Glomerular endothelial cell (primary cell): ENCODE measurements around the gene ABHD16B. TPM values are rescaled to one million over a fixed set of nuclear protein-coding genes. Genes with fewer than 3 reads are reported as not detected.
A peak's percentile ranks its signal among the peaks of the same experiment; 100 is the strongest.
"Not testable (repeated sequence)": the region's sequence is repeated elsewhere in the genome, so short reads cannot be mapped to it uniquely, and the experiment has no call there.

ENCODE experiments used
- DNase-seq: peaks from one replicate; pipeline ENCODE4 v3.0.0-alpha.2; 2011; ENCODE audit warnings: low read depth, low spot score; ENCODE audit errors: extremely low read depth
- total RNA-seq: library from RNA; depleted of rRNA; stranded (reverse); fragments of >200 nt; gene quantifications from 2 replicates; pipeline ENCODE4 v1.2.3, GENCODE V29; 2015

ABHD16B gene
- total RNA-seq, 1 donor from 2014 or later = not detected

DNA sequence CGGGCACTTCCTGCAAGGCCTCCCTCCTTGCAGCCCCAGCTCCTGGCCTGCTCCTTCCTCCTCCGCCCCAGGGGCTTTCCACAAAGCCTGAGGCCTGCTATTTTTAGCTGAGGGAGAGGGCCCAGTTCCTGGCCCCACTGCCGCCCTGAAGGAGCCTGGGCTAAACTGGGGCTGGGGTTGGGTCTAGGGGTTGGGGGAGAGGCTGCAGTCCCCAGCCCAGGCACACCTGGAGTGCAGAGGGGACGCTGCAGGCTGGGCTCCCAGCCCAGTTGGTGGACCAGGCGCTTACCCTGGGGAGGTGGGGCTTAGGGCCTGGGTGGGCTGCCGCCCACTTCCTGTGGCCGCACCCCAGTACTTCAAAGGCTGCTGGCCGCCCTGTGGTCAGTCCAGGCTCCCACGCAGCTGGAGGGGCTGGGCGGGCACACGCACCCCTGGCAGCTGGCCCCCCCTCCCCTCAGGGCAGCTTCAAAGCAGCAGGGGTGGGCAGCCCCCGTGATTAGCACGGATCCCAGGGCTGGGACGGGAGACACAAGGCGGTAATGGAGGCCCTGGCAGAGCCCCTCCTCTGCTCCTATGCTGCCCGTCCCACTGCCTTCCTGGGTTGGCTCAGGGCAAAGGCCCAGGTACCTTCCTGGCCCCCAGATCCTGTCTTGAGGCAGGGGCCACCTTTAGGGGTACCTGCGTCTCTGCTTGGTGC is 7.1 kb upstream of the ABHD16B start:
- no peak for DNase-seq

DNA sequence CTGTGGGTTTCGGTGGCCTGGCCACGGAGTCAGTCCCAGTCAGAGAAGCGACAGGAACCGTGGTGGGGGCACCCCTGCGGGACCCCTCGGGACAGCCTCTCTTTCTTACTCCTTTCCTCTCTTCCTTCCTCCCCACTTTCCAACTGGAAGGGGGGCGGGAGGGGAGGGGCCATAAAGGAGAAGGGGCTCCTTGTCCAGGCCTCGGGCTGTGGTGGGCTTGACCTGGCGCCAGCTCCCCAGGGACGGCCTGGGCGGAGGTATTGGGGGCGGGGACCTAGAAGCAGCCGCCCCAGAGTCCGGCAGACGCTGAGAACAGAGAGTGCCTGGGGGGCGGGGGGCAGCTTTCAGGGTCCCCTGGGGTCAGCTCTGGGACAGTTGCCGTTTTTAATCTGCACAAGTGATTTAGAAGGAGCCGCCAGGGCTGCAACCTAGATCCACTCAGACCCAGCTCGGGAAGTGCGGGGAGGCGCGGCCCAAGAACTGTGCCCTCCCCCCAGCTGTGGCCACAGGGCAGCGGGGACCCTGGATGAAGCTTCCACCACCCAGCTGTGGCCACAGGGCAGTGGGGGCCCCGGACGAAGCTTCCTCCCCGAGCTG is 6.4 kb upstream of the ABHD16B start:
- DNase-seq = no peak

DNA sequence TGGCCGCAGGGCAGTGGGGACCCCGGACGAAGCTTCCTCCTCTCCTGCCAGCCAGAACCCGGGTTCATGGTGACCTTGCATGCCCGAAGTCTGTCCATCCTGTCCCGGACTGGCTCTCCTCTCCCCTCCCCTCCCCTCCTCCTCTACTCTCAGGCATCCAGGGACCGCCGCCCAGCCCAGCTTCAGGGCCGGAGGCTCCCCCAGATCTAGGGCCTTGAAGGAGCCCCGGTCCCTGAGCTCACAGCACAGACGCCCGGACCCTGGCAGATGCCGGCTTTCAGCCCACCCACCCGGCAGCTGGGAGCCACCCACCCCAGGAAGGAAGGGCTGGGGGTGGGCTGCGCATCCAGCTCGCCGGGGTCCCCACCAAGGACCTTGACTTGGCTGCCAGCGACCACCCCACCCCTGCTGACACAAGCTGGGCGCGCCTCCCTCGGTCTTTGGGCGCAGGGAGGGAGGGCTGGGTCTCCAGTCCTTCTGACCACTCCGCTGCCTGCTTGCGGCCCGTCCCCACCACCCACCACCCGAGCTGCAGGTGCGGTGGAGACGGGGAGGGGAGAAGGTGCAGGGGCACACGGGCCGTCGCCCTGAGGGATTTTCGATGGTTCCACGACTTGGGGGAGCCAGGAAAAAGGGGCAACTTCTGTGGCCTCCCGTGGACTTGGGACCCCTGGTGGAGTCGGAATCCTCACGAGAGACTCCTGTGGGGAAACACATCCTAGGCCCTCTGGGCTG is 5.8 kb upstream of the ABHD16B start:
- no peak for DNase-seq

DNA sequence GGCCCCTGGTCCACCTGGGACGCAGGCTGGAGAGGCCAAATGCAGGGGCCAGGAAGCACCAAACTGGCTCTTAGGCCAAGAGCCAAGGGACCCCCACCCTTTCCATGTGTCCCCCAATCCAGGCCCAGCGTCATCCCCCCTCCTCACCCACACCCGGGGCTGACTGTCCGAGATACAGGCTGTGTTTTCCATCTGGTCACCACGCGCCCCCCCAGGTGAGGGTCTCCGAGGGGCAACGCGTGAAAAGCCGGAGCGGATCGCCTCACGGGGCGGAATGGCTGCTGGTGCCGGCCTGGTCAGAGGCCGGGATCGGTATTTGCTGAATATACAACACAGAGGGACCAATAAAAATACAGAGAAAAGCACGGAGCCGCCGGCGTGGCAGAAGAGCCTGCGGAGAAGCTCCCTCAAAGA is 5.2 kb upstream of the ABHD16B start:
- DNase-seq = no peak

DNA sequence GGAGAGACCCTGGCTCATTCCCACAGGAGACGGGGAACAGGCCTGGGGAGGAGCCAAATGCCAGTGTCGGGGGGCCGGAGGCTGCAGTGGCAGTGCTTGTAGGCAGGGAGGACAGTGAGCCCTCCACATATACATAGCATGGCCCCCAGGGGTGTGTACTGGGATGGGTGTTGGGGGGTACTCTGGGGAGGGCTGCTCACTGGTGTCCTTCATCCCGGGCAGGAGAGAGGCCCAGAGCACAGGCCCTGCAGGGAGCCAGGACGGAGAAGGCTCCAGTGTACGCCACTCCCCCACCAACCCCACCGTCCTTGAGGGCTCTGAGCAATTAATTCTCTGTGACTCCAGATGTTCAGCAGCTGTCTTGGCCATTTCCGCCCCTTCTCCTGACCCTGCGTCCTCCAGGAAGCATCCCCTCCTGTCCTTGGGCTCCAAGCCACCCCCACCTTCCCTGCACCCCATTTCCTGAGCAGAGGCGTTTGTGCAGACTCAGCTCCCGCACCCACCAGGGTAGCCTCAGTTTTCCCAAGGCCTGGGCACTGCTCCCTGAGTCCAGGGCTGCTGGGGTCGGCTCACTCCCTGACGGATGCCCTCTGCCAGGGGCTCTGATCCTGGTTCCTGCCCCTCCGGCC is 3.4 kb upstream of the ABHD16B start:
- no peak for DNase-seq

DNA sequence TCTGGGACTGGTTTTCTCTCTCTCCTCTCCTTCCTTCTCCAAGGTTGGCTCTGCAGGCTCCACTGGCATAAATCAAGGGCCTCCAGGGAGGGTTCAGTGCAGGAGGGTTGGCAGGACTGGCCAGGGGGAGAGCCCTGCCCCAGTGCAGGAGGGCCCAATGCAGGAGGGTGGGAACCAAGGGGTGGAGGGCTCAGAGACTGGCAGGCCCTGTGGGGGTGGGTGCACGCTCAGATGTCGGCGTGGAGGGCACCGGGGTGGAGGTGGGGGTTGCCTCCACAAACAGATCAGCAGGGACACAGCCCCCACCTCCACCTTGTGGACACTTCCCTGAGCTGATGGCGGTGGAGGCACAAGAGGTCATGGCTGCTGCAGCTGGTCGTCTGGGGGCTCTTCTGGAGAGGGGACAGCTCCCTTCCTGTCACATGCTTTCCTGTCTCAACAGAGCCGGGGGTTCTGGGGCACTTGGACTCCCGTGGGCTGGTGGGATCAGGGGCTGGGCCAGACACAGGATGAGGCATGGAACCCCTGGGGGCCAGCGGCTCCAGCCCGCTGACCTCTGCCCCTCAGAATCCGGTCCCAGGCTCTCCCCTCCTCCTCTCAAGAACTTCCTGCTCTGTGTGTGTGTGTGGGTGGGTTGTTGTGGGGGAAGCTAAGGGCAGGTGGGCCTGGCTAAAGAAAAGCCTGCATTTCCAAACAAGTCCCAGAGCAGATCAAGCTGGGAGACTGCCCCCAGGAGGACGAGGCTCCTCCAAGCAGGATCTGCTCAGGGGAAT is 2.7 kb upstream of the ABHD16B start:
- no peak for DNase-seq

DNA sequence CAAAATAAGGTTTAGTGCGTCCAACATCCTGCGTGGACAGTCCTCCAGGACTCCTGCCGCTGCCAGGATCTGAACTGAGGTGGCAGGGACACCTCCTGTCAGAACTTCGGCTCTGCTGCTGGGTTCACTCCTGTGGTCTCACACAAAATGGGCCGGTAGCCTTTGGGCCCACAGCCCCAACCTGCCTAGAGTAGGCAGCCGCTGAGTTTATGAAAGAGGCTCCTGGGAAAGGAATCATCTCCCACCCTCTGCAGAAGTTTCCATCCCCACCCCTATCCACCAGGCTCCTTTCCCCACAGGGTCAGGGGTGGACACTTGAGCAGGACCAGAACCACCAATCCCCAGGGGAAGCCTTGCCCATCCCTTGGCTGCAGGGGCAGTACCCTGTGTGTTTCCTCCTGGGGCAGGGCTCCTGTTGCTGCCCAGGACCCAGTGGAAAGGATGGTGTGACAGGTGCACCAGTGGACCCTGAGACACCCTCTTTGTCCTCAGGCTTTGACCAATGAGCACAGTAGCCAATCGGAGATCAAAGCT is 2.1 kb upstream of the ABHD16B start:
- DNase-seq = no peak

DNA sequence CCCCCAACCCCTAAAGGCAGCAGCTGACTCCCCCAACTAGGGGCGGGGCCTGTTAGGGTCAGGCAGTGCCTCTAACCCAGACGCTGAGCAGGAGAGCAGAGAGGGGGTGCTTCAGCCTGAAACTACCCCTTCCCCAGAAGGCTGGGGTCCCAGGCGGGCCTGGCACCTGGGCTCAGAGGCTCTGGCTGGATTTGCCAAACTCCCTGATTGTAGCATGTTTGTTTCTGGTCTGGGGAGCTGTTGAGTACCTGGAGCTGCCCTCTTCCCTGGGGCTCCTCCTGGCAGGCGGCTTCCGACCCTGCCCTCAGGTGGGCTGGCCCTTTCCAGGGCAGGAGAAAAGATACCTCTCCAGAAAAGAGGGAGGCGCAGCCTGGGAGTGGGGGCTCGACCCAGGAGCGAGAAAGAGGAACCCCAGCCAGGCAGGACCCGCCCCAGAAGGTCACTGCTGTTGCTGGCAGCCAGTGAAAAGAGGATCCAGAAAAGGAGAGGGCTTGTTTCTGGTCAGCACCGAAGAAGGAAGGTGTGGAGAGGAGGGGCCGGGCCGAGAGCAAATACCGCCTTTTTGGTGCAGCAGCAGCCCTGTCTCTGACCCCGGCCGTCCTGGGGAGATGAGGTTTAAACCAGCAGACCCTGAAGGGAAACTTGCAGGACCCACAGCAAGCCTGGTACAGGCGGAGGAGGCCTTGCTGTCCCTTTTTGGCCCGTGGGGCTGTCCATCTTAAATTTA is 810 bp upstream of the ABHD16B start:
- DNase-seq = no peak

DNA sequence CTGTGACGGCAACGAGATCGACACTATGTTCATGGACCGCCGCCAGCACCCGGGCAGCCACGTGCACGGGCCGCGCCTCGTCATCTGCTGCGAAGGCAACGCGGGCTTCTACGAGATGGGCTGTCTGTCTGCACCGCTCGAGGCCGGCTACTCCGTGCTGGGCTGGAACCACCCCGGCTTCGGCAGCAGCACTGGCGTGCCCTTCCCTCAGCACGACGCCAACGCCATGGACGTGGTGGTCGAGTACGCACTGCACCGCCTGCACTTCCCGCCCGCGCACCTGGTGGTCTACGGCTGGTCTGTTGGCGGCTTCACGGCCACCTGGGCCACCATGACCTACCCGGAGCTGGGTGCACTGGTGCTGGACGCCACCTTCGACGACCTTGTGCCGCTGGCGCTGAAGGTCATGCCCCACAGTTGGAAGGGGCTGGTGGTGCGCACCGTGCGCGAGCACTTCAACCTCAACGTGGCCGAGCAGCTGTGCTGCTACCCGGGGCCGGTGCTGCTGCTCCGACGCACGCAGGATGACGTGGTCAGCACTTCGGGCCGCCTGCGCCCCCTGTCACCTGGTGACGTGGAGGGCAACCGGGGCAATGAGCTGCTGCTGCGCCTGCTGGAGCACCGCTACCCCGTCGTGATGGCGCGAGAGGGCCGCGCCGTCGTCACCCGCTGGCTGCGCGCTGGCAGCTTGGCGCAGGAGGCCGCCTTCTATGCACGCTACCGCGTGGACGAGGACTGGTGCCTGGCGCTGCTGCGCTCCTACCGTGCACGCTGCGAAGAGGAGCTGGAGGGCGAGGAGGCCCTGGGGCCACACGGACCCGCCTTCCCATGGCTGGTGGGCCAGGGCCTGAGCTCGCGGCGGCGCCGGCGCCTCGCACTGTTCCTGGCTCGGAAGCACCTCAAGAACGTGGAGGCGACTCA is 943 bp downstream of the ABHD16B start:
- DNase-seq = no peak

DNA sequence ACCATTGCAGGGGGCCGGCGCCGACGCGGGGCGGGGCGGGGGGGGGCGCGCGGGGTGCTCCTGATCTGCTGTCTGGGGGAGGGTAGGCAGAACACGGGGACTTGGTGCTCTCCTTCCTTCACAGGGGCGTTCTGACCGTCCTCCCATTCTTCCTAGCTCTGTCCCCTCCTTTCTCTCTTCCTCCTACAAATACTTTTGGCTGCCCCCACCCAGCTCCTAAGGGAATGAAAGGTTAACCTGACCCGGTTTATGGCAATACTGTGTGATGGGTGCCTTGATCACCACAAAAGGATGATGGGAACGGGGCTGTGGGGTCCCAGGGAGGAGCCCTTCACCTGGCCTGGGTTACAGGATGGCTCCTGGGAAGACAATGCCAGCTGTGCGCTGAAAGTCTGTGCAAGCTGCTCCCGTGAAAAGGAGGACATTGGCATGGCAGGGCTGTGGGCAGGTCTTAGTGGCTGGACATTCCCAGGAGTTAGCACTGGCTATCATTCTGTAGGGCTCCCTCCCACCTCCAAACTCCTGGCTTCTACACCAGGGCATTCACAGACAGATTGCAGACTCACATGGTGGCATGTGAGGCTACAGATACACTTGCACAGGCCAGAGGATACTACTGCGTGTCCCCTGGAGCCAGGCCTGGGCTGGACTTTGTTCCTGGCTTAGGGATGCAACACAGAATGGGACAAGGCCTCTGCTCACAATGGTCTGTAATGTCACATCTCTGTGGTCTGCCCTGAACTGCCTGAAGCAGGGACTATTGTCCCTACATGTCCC is 1.9 kb downstream of the ABHD16B start:
- DNase-seq = no peak

DNA sequence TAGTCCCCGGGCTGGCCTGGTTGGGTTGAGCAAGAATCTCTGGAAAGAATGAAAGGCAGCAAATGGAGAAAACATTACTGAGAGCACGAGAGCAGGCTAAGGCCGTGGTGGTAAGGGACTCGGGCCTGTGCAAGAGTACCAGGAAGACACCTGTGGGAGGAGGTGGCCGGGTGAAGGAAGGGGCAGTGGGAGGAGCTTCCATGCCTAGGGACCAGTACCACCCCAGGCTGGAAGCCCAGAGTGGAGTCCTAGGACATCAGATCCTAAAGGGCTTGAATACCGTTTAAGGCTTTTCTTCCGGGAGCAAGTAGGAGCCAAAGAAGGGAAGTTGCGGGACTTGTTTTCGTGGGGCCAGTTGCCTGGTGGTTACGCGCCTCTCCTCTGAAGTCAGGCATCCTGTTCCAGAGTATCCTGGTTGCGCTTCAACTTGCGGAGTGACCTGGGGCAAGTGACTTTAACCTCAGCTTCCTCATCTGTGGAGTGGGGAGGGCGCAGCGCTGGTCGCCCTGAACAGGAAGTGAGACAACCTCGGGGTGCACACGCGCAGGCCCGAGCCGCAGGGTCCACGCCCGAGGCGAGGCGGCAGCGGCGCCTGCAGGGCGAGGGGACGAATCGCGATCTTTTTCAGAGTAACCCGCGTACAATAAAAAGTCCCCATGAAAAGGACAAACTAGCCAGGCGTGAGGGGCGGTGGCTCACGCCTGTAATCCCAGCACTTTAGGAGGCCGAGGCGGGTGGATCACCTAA is 2.7 kb downstream of the ABHD16B start:
- DNase-seq = no peak

DNA sequence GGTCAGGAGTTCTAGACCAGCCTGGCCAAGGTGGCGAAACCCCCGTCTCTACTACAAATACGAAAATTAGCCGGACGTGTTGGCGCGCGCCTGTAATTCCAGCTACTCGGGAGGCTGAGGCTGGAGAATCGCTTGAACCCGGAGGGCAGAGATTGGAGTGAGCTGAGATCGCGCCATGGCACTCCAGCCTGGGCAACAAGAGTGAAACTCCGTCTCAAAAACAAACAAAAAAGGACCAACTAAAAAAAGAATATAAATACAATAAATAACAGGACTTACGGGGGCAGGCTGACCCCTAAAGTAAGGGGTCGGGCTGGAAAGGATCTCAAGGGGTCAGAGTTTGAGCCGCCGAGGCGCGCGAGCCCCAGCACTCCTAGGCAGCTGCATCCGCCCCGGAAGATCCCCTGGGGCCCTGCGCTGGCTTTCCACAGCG is 3.3 kb downstream of the ABHD16B start:
- DNase-seq = no peak

DNA sequence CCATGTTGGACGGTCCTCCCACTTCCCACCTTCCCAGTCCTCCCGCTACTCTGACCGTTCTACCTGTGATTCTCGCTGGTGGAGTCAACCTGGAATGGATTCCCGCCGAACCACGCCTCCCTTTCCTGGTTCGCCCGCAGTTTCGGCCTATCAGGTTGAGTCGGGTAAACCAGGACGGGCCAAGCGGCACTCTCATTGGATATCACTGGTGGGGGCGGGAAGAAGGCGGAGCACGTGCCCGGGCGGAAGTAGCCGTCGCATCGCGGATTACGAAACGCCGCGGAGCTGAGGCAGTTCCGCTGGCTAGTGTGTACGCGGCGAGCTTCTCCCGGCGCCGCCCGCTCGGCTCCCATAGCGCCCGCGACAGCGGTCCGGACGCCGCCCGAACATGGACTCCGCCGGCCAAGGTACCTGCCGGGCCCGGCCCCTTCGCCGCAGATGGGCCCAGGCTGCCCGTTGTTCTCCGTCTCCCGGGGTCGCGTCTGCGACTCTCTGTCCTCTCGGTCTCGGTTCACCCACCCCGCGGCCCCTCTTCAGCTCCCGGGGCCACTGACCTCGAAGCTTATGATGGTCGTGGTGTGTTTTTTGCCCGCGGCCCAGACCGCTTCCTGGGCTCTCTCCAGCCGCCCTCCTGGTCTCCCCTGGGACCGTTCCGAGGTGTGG is 3.8 kb downstream of the ABHD16B start, which contains the start of gene TPD52L2:
Gene TPD52L2 (plus strand): TSS at position 293 of the 663 bp plus-strand sequence. CDS start 96 bp downstream, at position 389.
- DNase-seq = peak; percentile 86

DNA sequence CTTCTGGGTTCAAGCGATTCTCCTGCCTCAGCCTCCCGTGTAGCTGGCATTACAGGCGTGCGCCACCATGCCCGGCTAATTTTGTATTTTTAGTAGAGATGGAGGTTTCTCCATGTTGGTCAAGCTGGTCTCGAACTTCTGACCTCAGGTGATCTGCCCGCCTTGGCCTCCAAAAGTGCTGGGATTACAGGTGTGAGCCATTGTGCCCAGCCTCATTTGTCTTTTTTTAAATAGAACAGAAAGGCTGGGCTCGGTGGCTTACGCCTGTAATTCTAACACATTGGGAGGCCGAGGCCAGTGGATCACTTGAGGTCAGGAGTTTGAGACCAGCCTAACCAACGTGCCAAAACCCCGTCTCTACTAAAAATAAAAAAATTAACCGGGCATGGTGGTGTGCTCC is 5.7 kb downstream of the ABHD16B start:
- DNase-seq = not testable (repeated sequence)

DNA sequence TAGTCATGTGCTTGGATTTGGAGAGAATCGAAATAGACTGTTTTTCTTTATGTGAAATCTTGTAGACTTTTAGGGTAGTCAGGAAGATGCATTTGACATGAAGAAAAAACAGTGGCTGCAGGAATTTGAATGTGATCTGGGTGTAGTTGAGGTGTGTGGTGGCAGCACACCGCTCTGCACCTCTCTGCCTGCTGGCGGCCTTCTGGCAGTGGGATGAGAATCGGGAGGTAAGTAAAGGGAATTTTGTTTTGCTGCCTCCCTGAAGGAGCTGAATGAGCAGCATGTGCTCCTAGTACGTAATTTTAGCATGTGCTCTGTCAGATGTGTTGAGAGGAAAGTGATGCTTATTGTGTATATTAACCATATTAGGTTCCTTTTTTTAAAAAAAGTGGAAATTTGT is 7.0 kb downstream of the ABHD16B start:
- no peak for DNase-seq

DNA sequence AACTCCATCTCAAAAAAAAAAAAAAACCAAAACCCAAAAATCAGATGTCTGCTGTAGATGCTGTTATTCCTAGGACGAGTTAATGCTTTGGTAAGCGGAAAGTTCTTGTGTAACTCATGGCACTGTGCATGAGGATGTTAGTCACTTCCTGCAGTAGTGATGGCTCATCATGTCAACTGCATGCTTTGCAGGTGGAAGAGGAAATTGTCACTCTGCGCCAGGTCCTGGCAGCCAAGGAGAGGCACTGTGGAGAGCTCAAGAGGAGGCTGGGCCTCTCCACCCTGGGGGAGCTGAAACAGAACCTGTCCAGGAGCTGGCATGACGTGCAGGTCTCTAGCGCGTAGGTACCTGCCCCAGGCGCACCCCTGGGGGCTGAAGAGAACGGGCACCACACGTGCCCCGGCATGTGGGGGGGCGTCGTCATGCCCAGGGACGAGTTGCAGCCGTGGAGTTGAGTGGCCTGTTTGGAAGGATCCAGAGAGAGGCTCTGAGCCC is 12.2 kb downstream of the ABHD16B start:
- DNase-seq = no peak
